Muscle of back (tissue), 11 donors: ENCODE measurements around the gene CNR2. TPM values are rescaled to one million over a fixed set of nuclear protein-coding genes. Genes with fewer than 3 reads are reported as not detected.
A peak's percentile ranks its signal among the peaks of the same experiment; 100 is the strongest.
"Not testable (repeated sequence)": the region's sequence is repeated elsewhere in the genome, so short reads cannot be mapped to it uniquely, and the experiment has no call there.

Source experiments
- DNase-seq, 3 donors: peaks; one replicate each; pipeline versions ENCODE4 v3.0.0 to v3.0.0-alpha.2; 2013
- polyA plus RNA-seq, 10 donors: library from polyadenylated mRNA; unstranded; fragments of 120-200 nt; gene quantifications; one replicate each; pipeline ENCODE4 v1.2.1, GENCODE V29; 2013; ENCODE audit not compliant: insufficient read length in 10 of 10

Gene CNR2
- polyA plus RNA-seq, 10 donors = 0.03 to 0.18 (median 0.06) TPM; not detected in 1

DNA sequence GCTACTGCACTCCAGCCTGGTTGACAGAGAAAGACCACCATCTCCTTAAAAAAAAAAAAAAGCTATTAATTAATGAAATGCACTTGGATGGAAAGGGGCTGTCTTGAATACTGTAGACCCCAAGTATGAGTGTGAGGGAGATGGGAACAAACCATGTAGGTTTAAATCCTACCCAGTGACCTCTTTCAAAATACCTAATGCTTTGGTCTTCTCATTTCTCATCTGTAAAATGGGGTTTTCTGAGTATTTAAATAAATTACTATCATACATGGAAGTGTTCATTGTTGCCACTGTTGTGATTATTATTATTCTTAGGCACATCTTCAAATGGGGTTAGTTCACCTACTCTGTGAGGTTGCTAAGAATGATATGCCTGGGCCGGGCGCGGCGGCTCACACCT is 27.9 kb downstream of the CNR2 start:
- no peak for DNase-seq

DNA sequence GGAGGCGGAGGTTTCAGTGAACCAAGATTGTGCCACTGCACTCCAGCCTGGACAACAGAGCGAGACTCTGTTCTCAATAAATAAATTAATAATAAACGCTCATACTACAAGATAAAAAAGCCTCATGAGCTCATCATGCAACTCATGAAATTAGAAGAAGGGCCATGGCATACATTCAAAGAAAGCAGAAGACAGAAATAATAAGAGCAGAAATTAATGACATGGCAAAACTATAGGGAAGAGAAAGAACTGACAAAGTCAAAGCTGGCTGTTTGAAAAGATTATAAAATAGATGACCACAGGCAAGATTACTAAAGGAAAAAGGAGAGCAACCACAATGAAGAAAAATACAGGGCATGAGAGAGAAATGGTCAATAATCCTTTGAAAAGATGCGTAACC is 30.4 kb downstream of the CNR2 start:
- no peak for DNase-seq

GRCh38 chr1:23879809-23880208 is 33.4 kb downstream of the CNR2 start:
- no peak for DNase-seq

DNA sequence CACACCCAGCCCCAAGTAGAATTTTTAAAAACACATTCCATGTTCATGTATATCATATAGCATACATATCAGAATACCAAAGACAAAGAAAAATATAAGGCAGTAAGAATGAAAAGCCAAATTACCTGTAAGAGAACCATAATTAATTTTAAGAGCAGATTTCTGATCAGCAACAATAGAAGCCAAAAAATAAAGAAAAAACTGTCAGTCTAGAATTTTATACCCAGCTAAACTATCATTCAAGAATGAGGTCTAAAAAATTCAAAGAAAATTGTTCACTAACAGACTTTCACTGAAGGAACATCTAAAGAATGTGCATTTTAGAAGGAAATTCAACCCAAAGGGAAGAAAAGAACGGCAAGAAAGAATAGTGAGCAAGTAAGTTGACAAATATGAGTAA is 34.5 kb downstream of the CNR2 start:
- DNase-seq = no peak

DNA sequence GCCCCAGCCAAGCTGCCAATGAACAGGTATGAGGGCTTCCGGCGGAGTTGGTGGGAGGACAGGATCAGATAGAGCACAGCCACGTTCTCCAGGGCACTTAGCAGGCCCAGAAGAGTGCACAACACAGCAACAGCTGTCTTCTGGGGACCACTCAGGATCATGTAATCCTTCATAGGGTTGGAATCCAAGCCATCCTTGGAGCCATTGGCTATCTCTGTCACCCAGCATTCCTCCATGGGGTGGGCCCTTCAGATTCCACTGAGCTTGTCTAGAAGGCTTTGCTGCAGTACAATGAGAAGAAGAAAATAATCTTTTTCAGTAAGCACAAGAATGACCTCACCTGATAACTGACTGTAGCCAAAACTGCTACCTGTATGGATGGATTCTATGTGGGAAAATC is 37.8 kb downstream of the CNR2 start:
- no peak for DNase-seq

DNA sequence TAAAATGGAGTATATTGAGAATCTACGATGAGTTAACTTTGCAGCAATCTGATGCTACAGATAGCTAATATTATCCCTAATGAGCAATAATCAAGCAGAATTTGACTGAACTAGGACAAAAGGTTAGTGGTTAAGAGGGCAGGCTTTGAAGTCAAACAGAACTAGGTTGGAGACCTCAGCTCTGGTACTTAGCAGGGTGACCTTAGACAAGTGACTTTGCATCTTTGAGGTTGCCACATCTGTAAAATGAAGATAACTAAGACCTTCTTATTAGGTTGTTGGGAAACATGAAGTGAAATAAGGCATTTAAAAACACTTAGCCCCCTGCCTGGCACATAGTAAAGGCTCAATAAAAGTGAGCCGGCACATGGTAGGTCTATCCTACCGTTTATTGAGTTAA is 40.7 kb downstream of the CNR2 start:
- DNase-seq = no peak

- peak in 1 of 3 donors; percentile 19 for DNase-seq
Observed at GRCh38 chr1:23869051-23869450, 44.1 kb downstream of the CNR2 start.

GRCh38 chr1:23868557-23869016 is 44.6 kb downstream of the CNR2 start:
- DNase-seq = no peak

- DNase-seq = peak; percentile 89 to 96 (median 95)
Observed at GRCh38 chr1:23867895-23868556, 45.1 kb downstream of the CNR2 start, which contains the start of gene FUCA1. Gene FUCA1, minus strand, starts transcription at chr1:23868290. Its CDS starts 4 bp downstream, at chr1:23868286.

DNA sequence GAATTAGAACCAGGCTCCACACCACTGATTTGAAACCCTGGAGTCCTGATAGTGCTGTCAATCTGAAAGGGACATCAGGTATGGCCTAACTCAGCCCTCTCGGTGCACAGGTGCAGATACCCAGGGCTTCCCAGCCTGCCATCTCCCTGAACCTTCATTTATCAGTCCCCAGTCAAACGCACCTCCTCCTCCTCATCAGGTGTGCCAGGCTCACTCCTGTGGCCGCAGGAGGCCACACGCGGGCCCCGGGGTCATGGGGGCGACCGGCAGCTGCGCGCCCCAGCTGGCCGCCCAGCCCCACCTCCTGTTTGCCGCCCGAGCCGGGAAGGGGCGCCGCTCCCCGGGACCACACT is 45.6 kb downstream of the CNR2 start:
- no peak for DNase-seq

- peak in 2 of 3 donors; percentile 27 to 30 for DNase-seq
Observed at GRCh38 chr1:23865543-23865930, 47.6 kb downstream of the CNR2 start.

DNA sequence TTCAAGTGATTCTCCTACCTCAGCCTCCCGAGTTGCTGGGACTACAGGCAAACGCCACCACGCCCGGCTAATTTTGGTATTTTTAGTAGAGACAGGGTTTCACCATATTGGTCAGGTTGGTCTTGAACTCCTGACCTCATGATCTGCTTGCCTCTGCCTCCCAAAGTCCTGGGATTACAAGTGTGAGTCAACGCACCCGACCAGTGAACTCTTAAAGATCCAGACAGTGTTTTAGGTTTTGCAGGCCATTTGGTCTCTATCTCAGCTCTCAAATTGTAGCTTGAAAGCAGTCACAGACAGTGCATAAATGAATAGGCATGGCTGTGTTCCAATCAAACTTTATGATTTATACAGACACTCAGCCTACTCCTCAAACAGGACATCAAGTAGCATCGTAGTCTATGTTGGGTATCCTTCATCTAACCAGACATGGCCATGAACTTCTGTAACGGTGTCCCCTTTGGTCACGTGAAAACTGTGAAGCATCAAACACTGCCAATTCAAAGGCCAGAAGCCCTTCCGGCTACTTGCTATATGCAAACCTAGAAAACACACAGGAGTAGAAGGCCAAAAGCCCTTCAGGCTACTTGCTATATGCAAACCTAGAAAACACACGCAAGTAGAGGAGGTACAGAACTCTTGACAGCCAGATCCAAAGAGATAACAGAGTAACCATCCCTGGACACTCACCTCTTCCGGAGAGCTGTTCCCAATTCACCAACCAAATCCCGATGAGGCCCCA is 48.2 kb downstream of the CNR2 start:
- DNase-seq = no peak

- DNase-seq = no peak
Observed at GRCh38 chr1:23862640-23863039, 50.5 kb downstream of the CNR2 start.

GRCh38 chr1:23854568-23854967 is 58.6 kb downstream of the CNR2 start:
- DNase-seq = no peak

DNA sequence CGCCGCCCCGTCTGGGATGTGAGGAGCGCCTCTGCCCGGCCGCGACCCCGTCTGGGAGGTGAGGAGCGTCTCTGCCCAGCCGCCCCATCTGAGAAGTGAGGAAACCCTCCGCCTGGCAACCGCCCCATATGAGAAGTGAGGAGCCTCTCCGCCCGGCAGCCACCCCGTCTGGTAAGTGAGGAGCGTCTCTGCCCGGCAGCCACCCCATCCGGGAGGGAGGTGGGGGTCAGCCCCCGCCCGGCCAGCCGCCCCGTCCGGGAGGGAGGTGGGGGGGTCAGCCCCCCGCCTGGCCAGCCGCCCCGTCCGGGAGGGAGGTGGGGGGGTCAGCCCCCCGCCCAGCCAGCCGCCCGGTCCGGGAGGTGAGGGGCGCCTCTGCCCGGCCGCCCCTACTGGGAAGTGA is 60.0 kb downstream of the CNR2 start:
- DNase-seq = not testable (repeated sequence)

GRCh38 chr1:23851406-23851805 is 61.8 kb downstream of the CNR2 start:
- DNase-seq = not testable (repeated sequence)

DNA sequence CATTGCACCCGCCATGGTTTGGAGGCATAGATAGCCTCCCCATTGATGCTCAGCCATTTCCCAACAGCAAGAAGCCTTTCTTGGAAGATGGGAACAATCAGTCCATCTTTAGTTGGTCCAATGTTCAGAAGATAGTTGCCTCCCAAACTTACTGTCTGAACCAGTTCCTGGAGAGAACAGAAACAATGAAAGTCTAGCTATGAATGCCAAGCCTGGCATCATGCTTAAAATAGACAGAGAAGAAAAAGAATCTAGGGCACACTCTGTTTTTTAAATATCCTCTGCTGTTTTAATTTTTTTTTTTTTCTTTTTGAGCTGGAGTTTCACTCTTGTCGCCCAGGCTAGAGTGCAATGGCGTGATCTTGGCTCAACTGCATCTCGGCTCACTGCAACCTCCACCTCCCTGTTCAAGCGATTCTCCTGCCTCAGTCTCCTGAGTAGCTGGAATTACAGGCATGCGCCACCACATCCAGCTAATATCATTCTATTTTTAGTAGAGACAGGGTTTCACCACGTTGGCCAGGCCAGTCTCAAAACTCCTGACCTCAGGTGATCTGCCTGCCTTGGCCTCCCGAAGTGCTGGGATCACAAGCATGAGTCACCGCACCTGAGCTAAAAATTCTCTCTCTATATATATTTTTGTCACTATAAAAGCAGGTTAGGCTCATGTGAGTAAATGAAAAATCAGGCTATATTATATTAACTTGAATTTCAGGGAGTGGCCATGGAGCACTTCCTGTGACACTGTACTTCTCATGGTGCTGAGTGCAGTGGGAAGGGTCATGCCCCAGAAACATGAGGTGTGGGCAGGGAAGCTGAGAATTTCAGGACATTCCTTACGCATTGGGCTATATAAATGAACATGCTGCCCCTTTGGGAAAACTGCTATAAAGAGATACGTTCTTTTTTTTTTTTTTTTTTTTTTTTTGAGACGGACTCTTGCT is 64.2 kb downstream of the CNR2 start:
- no peak for DNase-seq

DNA sequence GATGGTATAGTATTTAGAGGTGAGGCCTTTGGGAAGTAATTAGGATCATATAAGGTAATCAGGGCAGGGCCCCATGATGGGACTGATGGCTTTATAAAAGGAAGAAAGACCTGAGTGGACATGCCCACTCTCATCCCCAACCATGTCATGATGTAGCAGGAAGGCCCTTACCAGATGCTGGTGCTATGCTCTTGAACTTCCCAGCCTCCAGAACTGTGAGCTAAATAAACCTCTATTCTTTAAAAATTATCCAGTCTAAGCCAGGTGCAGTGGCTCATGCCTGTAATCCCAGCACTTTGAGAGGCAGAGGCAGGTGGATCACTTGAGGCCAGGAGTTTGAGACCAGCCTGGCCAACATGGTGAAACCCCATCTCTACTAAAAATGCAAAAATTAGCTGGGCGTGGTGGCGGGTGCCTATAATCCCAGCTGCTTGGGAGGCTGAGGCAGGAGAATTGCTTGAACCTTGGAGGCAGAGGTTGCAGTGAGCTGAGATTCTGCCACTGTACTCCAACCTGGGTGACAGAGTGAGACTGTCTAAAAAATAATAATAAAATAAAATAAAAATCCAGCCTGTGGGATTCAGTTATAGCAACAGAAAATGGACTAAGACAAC is 65.6 kb downstream of the CNR2 start:
- DNase-seq = not testable (repeated sequence)

- no peak for DNase-seq
Observed at GRCh38 chr1:23845163-23845562, 68.0 kb downstream of the CNR2 start.

GRCh38 chr1:23843644-23844043 is 69.5 kb downstream of the CNR2 start:
- no peak for DNase-seq

DNA sequence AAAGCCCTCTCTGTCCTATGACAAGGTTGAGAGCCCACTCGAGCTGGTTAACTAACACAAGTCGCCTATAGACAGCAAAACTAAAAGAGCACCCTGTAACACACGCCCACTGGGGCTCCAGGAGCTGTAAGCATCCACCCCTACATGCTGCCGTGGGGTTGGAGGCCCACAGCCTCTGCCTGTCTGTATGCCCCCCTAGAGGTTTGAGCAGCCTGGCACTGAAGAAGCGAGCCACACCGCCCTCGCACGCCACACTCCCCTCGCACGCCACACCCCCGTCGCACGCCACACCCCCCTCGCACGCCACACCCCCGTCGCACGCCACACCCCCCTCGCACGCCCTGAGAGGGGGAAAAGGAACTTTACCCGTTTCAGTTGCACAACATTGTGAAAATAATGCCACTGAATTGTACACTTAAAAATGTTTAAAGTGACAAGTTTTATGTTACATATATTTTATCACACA is 74.7 kb downstream of the CNR2 start:
- DNase-seq = peak in 1 of 3 donors; percentile 64

DNA sequence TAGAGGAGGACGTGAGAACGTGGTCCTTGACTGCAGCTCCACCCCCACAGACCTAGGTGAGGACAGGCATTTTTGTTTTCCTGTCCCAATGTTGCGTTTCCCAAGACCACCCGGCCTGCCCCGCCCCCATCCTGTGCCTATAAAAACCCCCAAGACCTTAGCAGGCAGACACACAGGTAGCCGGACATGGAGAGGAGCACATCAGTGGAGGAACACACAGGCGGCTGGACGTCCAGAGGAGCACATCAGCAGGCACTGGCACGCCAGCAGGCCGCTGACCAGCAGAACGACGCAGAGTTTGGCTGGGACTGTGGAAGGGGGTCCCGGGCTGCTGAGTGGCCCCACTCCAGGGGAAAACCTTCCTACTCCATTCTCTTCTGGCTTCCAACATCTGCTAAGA is 75.3 kb downstream of the CNR2 start:
- no peak for DNase-seq
